Measurements from ENCODE around the gene SLC19A2.

DNA sequence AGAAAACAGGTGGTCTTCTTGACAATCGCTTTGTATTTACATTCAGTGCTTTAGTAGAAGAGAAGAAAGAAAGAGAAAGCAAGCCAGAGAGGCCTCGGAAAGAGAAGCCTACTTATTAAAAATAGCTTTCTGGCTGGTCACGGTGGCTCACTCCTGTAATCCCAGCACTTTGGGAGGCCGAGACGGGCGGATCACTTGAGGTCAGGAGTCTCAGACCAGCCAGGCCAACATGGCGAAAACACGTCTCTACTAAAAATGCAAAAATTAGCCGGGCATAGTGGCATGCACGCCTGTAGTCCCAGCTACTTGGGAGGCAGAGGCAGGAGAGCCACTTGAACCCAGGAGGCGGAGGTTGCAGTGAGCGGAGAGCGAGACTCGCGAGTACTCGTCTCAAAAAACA, 1.8 kb upstream of the SLC19A2 start:
- TF ChIP-seq, protein P1, sequence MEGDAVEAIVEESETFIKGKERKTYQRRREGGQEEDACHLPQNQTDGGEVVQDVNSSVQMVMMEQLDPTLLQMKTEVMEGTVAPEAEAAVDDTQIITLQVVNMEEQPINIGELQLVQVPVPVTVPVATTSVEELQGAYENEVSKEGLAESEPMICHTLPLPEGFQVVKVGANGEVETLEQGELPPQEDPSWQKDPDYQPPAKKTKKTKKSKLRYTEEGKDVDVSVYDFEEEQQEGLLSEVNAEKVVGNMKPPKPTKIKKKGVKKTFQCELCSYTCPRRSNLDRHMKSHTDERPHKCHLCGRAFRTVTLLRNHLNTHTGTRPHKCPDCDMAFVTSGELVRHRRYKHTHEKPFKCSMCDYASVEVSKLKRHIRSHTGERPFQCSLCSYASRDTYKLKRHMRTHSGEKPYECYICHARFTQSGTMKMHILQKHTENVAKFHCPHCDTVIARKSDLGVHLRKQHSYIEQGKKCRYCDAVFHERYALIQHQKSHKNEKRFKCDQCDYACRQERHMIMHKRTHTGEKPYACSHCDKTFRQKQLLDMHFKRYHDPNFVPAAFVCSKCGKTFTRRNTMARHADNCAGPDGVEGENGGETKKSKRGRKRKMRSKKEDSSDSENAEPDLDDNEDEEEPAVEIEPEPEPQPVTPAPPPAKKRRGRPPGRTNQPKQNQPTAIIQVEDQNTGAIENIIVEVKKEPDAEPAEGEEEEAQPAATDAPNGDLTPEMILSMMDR (conservative IDR thresholded peaks at IDR 0.05): no peak
- no peak for TF ChIP-seq EZH2 (IDR thresholded peaks at IDR 0.05; ENCODE audit: low read depth)

All from PC-9 (cell line).